Neural progenitor cell (in vitro differentiated cells): ENCODE results near the gene LRBA. TPM values are rescaled to one million over a fixed set of nuclear protein-coding genes. Genes with fewer than 3 reads are reported as not detected.

Experiments
- DNase-seq: peaks from one replicate; pipeline ENCODE4 v3.0.0-alpha.2; 2016; ENCODE audit warnings: low spot score
- H2AFZ ChIP-seq: fragments of 200-600 bp; sonication (generic); replicated peaks from 2 replicates; pipeline ENCODE4 v1.6.1; 2016; ENCODE audit warnings: antibody characterized with exemption
- H3F3A ChIP-seq: fragments of 200-600 bp; sonication (generic); 2 replicates; pipeline ENCODE4 v1.6.1; 2016; ENCODE audit warnings: antibody characterized with exemption, low read depth
- H3K27ac ChIP-seq: fragments of 200-600 bp; sonication (generic); 2 replicates; pipeline ENCODE4 v1.5.1; 2016; ENCODE audit warnings: mild to moderate bottlenecking
- H3K27me3 ChIP-seq: fragments of 200-600 bp; sonication (generic); 2 replicates; pipeline ENCODE4 v1.6.1; 2016; ENCODE audit warnings: mild to moderate bottlenecking, moderate library complexity
- H3K36me3 ChIP-seq: fragments of 200-600 bp; sonication (generic); 2 replicates; pipeline ENCODE4 v1.5.1; 2016
- H3K4me1 ChIP-seq: fragments of 200-600 bp; sonication (generic); 2 replicates; pipeline ENCODE4 v1.6.1; 2016; ENCODE audit warnings: mixed run types
- H3K4me2 ChIP-seq: fragments of 200-600 bp; sonication (generic); 2 replicates; pipeline ENCODE4 v1.6.1; 2016
- H3K4me3 ChIP-seq: fragments of 200-600 bp; sonication (generic); 2 replicates; pipeline ENCODE4 v1.5.1; 2016
- H3K79me2 ChIP-seq: fragments of 200-600 bp; sonication (generic); 2 replicates; pipeline ENCODE4 v1.6.1; 2016; ENCODE audit warnings: low read depth
- H3K9ac ChIP-seq: fragments of 200-600 bp; sonication (generic); 2 replicates; pipeline ENCODE4 v1.6.1; 2016
- H3K9me3 ChIP-seq: fragments of 200-600 bp; sonication (generic); 2 replicates; pipeline ENCODE4 v1.5.1; 2016; ENCODE audit warnings: low read depth
- H4K20me1 ChIP-seq: fragments of 200-600 bp; sonication (generic); 2 replicates; pipeline ENCODE4 v1.6.1; 2016; ENCODE audit warnings: low read depth
- H3K27ac Mint-ChIP-seq: 3 replicates; pipeline ENCODE4 v1.8.0; 2021; ENCODE audit warnings: mixed read lengths
- H3K27me3 Mint-ChIP-seq: 2 replicates; pipeline ENCODE4 v1.8.0; 2022; ENCODE audit warnings: low read depth, mild to moderate bottlenecking, inconsistent platforms, moderate library complexity, mixed read lengths; ENCODE audit not compliant: insufficient read depth
- H3K36me3 Mint-ChIP-seq: 3 replicates; pipeline ENCODE4 v1.8.0; 2021; ENCODE audit warnings: mixed read lengths
- H3K4me1 Mint-ChIP-seq: 3 replicates; pipeline ENCODE4 v1.8.0; 2021; ENCODE audit warnings: mixed read lengths
- H3K4me3 Mint-ChIP-seq: 3 replicates; pipeline ENCODE4 v1.8.0; 2021; ENCODE audit warnings: mild to moderate bottlenecking, moderate library complexity, mixed read lengths
- H3K9me3 Mint-ChIP-seq: 3 replicates; pipeline ENCODE4 v1.8.0; 2020; ENCODE audit warnings: mixed read lengths
- CTCF ChIP-seq: fragments of 200-600 bp; sonication (generic); IDR thresholded peaks from 2 replicates; pipeline ENCODE4 v1.5.1; 2017; ENCODE audit warnings: antibody characterized with exemption, mild to moderate bottlenecking
- EZH2 ChIP-seq: fragments of 200-600 bp; sonication (generic); IDR thresholded peaks from 2 replicates; pipeline ENCODE4 v1.6.1; 2017; ENCODE audit warnings: antibody characterized with exemption, mild to moderate bottlenecking, moderate library complexity
- EZH2phosphoT487 ChIP-seq: fragments of 200-600 bp; sonication (generic); IDR thresholded peaks from 2 replicates; pipeline ENCODE4 v1.6.1; 2017; ENCODE audit warnings: antibody characterized with exemption
- total RNA-seq: library from RNA; depleted of rRNA; stranded (reverse); fragments of >200 nt; gene quantifications from 2 replicates; pipeline ENCODE4 v1.2.3, GENCODE V29; 2015; ENCODE audit warnings: low replicate concordance

Gene LRBA
- total RNA-seq, 1 donor from 2014 or later, result 111 TPM

GRCh38 chr4:150323406-150324325, 691.4 kb downstream of the LRBA start:
- Mint-ChIP-seq H3K36me3 (peaks cover 5% of the 10 kb centered on the region), H3K4me3 (no peak overlapping the region), H3K9me3 (no peaks in the 10 kb centered on the region), H3K4me1 (peaks cover 14% of the 10 kb centered on the region), H3K27me3 (no peaks in the 10 kb centered on the region), H3K27ac (no peak overlapping the region)
- Histone ChIP-seq H3K79me2 (no peaks in the 10 kb centered on the region), H3K9me3 (no peaks in the 10 kb centered on the region), H4K20me1 (no peaks in the 10 kb centered on the region), H3K4me3 (no peak overlapping the region), H2AFZ (peak overlapping the region; percentile 28), H3K4me2 (peak overlapping the region; percentile 44), H3K4me1 (peaks cover 44% of the 10 kb centered on the region), H3K9ac (no peak overlapping the region), H3F3A (peaks cover 6% of the 10 kb centered on the region), H3K27me3 (no peaks in the 10 kb centered on the region), H3K36me3 (no peaks in the 10 kb centered on the region), H3K27ac (peak overlapping the region; percentile 33)
- TF ChIP-seq EZH2 (no peak), EZH2phosphoT487 (no peak), CTCF (no peak)
- peak; percentile 42 for DNase-seq

- H3K9ac ChIP-seq, result no peak overlapping the region
- no peak overlapping the region for H3K27ac ChIP-seq
- H3K9me3 Mint-ChIP-seq, result no peaks in the 10 kb centered on the region
- TF ChIP-seq EZH2phosphoT487 (no peak), EZH2 (no peak), CTCF (no peak)
- H3K27me3 Mint-ChIP-seq, result no peaks in the 10 kb centered on the region
- no peaks in the 10 kb centered on the region for H3K9me3 ChIP-seq
- H3K4me1 ChIP-seq, result peaks cover 38% of the 10 kb centered on the region
- no peak overlapping the region for H3K4me3 ChIP-seq
- H3K4me2 ChIP-seq, result no peak overlapping the region
- H3K4me3 Mint-ChIP-seq, result no peak overlapping the region
- peaks cover 12% of the 10 kb centered on the region for H3K4me1 Mint-ChIP-seq
- H3F3A ChIP-seq, result peaks cover 6% of the 10 kb centered on the region
- H3K79me2 ChIP-seq, result no peaks in the 10 kb centered on the region
- H3K27ac Mint-ChIP-seq, result no peak overlapping the region
- H4K20me1 ChIP-seq, result no peaks in the 10 kb centered on the region
- H3K36me3 Mint-ChIP-seq, result peaks cover 5% of the 10 kb centered on the region
- H3K36me3 ChIP-seq, result no peaks in the 10 kb centered on the region
- H3K27me3 ChIP-seq, result no peaks in the 10 kb centered on the region
- H2AFZ ChIP-seq, result no peak overlapping the region
- DNase-seq, result no peak
Measured at GRCh38 chr4:150322646-150323045, 692.4 kb downstream of the LRBA start.

- Histone ChIP-seq H3K9ac (no peak overlapping the region), H3K36me3 (no peaks in the 10 kb centered on the region), H3K9me3 (no peaks in the 10 kb centered on the region), H4K20me1 (no peaks in the 10 kb centered on the region), H3K4me1 (peaks cover 38% of the 10 kb centered on the region), H3K4me2 (no peak overlapping the region), H3F3A (peaks cover 6% of the 10 kb centered on the region), H2AFZ (no peak overlapping the region), H3K27me3 (no peaks in the 10 kb centered on the region), H3K4me3 (no peak overlapping the region), H3K79me2 (no peaks in the 10 kb centered on the region), H3K27ac (no peak overlapping the region)
- H3K36me3 Mint-ChIP-seq, result peaks cover 4% of the 10 kb centered on the region
- no peak for TF ChIP-seq CTCF
- no peak for TF ChIP-seq EZH2phosphoT487
- TF ChIP-seq EZH2, result no peak
- no peak for DNase-seq
- H3K9me3 Mint-ChIP-seq, result no peaks in the 10 kb centered on the region
- H3K27ac Mint-ChIP-seq, result no peak overlapping the region
- no peaks in the 10 kb centered on the region for H3K27me3 Mint-ChIP-seq
- H3K4me3 Mint-ChIP-seq, result no peak overlapping the region
- H3K4me1 Mint-ChIP-seq, result peaks cover 12% of the 10 kb centered on the region
Measured at GRCh38 chr4:150321113-150321512, 694.0 kb downstream of the LRBA start.
